Stimulated activated naive CD4-positive, alpha-beta T cell (primary cell): Measurements from ENCODE around the gene PDE1A.
"Not testable (repeated sequence)": the region's sequence is repeated elsewhere in the genome, so short reads cannot be mapped to it uniquely, and the experiment has no call there.

Experiments
- DNase-seq, 6 experiments: peaks; one replicate each; lab custom pipeline; 2025; lab: John Stamatoyannopoulos, UW

The PDE1A gene

DNA sequence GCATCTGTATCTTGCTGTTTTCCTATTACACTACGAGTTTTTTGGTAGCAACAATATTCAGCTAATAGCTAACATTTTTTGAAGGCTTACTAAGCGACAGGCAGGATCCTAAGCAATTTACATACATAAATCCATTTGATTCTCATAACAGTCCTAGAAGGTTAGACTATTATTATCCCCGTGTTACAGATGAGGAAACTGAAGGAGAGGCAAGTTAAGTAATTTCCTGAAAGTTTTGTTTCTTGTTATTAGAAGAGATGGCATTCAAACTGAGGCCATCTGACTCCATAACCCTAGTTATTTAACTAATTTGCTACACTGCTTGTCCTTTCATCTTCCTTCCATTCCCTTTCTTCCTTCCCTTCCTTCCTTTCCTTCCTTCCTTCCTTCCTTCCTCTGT lies 68.2 kb downstream of the PDE1A start:
- no peak for DNase-seq

DNA sequence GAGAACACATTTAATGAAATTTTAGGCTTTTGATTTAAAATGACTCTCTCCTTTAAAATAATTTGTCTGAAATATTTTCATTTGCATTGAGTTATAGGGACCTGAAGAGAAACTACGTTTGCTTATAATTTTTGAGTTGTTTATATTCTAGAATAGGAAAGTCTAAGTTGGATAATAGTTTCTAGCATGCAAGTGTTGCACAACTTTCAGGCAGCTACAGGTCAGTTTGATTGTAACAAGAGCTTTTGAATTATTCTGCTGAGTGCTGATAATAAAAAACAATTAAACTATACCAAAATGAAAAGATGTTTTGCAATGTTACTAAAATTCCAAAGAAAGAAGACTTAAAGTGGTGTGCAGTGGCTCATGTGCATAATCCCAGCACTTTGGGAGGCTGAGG lies 71.0 kb downstream of the PDE1A start:
- no peak for DNase-seq

DNA sequence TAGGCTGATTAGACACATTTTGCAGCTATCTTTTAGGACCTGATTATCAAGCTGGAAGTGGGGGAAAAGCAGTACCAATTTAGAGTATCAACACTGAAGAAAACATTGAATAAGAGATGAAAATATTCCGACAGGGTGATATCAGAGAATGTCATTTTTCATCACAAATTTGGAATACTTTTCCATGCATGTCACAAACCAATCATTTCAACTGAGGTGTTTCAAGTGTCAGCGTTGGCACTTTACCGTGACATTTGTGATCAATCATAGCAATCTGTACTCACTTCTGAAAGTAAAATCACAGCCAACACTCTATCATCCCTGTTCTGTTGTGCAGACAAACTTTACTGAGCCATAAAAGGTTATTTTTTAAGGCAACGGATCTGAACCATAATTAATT lies 75.4 kb downstream of the PDE1A start:
- DNase-seq = no peak

DNA sequence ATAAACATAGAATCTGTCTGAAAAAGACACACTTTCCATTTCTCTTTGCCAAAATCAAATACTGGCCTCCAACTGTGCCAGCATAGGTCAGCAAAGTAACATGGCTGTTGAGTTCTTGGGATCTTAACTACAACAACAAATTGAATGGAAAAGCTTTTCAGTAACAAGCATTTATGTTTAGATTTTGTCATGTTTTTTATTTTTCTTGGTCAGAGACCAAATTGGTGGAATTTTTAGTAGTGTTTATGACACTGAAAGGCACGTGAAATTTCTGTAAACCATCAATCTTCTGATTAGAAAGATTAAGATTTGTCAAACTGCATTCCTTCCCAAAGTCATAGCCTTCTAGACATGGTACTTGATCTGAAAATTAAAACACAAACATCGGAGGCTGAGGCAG lies 77.6 kb downstream of the PDE1A start:
- DNase-seq = no peak

DNA sequence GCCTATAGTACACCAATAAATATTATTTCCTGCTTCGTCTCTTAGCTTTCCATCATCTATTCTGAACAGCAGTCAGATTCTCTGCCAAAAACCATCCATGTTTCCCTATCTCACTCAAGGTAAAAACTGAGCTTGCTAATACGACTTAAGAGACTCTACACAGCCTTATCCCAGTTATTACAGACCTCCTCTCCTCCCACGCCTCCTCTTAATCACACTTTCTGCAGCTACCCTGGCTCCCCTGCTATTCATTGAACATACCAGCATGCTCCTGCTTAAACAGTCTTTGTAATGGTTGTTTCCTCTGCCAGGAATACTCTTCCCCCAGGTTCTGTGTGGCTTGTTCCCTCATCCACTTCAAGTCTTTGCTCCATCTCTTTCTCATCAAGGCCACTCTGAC lies 81.5 kb downstream of the PDE1A start:
- DNase-seq = no peak

DNA sequence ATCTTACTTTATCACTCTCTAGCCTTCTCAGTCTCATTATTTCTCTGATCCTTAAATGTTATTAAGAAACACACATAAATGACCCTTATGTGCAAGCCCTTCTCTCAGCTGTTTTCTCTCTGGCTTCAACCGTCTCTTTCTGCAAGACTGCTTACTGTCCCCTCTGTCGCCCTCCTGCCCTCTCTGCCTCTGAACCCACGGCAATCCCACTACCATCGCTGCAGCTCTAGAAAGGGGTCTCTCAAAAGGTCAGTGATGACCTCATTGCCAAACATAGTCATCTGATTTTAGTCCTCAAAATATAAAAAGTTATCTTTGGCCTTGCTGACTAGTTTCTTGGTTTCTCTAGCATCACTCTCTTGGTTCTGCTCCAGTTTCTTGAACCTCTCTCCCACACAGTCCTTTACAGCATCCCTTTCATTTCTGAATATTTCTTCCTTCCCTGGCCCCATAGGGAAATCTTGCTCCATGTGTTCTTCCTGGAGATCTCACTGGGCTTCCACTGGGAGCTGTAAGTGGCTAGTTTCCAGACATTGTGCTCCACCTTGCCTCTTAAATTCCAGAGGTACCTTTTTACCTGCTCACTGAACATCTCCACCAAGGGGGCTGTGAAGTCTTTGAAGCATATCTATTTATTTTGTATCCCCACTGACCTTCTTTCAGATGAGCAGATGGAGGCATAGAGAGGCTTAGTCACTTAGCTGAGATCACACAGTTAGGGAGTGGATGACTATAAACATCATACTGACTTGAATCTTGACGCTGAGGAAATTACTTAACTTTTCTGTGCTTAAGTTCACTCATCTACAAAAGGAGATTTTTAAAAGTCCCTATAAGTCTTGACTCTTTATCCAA lies 96.2 kb downstream of the PDE1A start:
- DNase-seq = no peak

DNA sequence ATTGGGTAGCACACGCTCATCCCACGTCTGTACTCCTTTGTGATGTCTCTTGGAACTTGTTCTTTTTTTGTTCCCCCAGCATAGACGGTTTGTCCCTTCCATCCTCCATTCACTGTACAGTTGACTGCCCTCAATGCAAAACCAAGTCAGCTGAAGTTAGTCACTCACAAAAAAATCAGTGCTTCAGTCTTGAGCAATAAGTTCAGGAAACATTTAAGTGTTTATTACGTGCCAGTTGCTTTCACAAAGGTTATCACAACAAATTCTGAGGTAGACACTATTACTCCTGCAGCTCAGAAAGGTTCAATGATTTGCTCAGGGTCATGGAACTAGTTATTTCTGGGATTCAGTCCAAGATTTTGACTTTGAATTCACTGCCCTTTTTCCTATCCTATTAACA lies 102.2 kb downstream of the PDE1A start:
- no peak for DNase-seq

DNA sequence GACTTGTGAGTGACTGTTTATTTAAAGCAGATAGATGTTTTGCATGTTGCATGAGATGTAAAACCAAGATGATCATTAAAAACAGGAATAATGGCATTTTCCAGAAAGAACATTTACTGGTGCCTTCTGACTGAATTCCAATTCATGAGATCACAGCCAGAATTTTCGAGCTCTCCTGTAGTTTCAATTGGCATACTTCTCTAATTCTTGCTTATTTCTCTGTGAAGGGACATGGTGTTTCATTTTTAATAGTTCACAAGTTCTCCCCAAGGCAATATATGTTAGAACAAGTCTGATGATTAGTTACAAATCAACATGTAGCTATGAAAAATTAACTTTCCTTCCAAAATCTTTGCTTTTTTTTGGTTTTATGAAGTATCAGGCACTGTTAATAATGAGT lies 105.7 kb downstream of the PDE1A start:
- no peak for DNase-seq

DNA sequence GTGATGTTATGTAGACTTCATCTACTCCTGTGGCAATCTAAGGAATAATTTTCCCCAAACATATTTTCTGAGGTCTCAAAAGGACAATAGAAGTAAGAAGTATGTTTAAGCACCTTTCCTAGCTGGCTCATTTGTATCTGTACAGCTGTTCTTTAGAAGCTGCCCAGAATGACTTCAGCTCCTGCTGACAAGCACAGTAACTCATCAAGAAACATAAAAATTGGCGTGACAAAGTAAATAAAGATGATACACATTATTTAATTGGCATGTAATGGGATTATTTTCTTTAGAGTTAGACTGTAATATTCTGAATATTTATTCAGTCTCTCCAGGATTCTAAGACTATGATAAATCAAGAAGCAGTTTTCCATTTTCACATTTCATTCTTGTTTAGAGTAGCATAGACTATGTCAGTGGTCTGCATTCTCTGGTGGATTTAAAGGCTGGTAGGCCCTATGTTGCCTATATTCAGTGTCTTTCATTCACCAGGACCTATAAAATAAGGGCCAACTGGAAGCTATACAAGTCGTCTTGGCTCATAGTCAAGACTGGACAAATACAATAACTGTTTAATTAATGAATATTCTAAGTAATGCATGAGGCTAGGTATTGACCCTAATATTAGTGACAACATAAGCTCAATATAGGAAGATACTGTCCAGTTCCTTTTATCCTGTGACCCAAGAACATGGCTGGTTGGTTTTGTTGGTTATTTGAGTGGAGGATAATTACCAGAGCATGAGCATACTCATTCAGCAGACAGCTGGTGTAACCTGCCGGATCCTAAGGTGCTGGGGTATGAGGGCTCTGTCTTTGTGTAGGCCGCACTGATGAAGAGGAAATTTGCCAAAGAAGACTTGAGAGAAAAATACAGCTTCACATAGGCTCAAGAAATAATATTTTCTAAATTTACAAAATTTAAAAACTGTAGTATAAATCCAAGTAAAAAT lies 107.0 kb downstream of the PDE1A start:
- DNase-seq = no peak

DNA sequence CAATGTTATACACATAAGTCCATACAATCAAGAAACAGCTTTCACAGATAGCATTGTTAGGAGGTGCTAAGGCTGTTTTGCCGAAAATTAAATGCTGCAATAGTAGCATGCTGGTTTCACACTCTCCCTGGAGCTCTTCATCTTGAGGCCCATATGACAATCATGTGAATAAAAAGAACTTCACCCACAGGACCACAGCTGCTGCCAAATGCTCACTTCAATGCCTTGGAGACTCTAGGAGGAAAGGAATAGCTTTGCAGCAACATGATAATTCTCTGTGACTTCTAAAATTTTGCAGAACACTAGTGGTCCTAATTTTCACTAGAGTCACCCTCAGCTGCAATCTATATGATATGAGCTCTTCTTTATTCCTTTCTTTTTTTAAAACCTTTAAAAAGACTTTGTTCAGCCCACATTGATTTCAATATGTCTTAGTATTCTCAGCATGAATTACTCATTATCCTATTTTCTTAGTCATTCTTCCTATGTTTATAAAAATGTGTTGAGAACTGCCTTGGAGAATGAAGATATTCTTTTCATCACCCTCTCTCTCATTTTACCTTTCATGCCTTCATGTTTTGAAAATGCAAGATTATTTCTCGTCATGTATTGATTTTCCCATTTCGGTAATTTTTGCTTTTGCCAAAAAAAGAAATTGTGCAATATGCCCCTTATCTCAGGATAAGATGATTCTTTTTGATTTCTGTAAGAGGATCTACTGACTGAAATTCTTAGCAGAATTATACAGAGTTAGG lies 108.2 kb downstream of the PDE1A start:
- no peak for DNase-seq

DNA sequence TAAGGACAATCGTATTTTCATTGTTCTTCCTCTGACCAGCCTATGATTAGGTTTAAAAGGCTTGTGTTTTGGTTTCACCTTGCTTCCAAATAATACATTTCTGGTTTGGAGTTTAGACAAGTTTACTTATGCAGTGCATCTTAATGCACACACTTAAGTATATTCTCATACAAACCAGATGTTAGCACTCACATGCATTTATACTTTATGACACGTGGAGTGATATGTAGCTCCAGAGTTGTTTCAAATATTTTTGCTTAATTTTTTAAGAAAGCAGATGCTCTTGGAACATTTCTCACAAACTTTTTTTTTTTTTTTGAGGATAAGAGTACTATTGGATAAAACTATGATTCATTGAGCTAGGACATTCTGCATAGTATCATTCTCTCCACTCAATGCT lies 109.9 kb downstream of the PDE1A start:
- no peak for DNase-seq

DNA sequence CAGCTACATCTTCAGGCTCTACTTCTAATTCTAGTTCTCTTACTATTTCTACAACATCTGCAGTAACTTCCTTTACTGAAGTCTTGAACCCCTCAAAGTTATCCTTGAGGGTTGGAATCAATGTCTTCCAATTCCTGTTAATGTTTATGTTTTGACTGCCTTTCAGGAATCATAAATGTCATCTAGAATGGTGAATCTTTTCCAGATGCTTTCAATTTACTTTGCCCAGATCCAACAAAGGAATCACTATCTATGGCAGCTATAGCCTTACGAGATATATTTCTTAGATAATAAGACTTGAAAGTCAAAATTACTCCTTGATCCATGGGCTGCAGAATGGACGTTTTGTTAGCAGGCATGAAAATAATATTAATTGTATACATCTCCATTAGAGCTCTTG lies 123.9 kb downstream of the PDE1A start:
- DNase-seq = no peak

DNA sequence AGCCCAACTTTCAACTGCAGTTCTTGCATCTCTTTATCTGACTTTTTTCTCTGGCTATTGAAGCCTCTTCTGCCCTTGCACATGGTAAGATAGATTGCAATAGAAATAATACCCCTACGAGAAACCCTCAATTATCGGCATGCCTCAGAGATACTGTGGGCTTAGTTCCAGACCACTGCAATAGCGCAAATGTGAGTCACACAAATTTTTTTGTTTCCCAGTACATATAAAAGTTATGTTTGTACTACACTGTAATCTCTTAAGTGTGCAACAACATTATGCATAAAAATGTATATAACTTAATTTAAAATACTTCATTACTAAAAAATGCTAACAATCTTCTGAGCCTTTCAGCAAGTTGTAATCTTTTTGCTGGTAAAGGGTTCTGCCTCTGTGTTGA lies 124.7 kb downstream of the PDE1A start:
- no peak for DNase-seq

DNA sequence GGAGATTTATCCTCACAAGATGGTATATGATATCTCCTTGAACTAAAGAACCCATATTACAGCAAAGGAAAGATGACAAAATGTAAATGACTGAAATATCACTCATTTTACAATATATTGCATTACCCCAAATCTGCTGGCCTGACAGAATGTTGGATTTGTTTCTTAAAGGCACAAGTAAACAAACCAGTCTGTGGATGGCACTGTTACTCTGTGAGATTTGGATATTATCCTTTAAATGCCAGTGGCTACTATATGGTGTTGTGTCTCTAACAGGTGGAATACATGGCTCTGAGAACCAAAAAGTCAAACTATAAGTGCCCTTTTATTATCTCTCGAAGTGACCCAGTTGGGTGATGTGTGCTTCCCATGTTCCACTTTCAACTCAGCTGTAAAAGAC lies 125.7 kb downstream of the PDE1A start:
- no peak for DNase-seq

DNA sequence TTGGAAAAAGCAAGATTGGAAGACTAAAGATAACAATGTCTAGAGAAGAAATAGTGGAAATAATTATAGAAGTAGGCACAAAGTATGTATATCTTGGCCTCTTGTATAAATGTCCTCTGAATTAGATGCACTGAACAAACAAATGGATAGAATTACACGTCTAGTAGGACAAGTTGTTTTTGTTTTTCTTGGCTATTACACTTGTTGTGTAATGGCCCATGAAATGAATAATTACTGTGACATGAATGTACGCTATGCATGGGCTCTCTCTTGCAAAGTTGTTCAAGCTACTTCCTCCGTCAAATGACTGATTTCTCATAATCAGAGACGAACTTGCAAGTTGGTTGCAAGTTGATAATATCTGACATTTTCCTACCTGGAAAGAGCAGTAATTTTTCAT lies 126.2 kb downstream of the PDE1A start:
- DNase-seq = no peak

DNA sequence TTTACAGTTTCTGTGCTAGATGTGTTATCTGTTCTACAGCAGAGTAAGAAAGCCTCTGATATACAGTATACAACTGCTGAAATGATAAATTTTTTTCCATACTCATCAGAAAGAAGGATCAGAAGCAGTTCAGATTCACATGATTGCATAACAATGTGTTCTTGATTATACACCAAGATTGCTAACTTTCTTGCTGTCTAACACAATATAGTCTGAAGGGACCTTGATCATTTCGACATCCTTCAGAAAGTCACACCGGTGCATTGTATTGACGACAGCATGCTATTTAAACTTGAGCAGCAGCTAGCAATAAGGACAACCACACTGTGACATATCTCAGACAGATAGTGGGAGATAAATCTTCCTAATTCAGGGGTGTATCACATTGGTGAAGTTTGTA lies 127.2 kb downstream of the PDE1A start:
- DNase-seq = no peak

DNA sequence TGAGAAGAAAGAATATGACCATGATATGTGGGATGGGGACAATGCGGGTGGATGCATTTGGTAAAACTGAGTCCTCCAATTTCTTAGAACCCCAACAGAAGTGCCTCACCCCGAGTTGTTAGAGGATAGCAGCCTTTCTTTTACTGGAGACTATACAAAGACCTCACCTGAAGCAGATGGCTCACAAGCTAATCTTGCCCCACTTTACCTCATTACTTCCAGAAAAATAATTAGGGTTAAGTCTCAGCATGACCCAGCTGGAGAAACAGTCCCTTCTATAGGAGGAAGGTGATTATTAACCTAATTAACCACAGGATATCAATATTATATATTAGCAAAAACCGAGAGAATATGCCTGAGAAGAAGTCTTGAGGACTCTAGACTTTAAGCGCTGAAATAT lies 128.4 kb downstream of the PDE1A start:
- no peak for DNase-seq

DNA sequence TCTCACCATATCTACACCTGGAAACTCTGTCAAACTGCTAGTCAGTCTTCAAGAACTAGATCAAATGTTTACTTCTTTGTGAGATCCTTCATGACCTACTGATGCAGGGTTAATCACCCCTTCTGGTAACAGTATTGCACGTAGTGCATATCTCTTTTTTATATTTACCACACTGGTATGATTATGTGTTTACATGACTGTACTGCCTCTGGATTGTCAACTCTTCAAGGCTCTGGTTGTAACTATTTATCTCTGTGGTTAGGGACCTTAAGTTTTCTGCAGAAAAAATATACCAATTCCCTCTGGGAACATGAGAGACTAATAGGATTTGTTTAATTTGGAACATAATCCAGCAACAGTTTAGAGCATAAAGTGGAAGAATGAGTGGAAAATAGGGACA lies 135.5 kb downstream of the PDE1A start:
- no peak for DNase-seq

DNA sequence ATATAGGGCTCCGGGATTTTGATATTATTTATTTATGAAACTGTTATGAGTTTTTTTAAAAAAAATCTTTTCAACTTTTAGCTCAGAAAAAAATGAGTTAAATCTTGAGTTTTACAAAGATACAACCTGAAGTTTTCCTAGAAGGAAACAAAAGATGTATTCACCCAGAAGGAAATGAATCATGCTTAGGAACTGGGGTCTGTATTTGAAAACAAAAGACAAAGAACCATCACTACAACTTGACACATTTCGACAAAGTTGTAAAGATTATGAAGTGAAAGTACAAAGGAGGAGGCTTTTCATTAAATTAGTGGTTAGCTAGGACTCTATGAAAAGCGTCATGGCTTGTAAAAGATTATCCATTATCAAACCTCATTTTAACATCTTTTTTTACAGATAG lies 143.3 kb downstream of the PDE1A start:
- DNase-seq = no peak

DNA sequence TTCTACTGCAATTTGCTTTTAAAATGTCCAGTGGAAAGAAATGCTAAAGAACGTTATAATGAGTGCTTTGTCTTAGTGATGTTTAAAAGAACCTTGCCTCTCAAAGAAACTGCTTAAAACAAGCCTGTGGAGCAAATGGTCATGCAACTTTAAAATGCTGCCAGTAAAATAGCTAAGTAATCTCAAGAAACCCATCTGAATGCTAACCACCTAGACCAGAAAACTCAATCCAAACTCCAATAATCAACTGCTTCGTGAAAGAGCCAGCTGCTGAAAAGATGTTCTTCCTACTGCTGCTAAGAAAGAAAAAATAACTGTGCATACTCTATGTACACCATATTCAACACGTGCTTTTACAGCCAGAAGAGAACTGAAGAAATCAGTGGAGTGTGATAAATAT lies 145.6 kb downstream of the PDE1A start:
- no peak for DNase-seq

DNA sequence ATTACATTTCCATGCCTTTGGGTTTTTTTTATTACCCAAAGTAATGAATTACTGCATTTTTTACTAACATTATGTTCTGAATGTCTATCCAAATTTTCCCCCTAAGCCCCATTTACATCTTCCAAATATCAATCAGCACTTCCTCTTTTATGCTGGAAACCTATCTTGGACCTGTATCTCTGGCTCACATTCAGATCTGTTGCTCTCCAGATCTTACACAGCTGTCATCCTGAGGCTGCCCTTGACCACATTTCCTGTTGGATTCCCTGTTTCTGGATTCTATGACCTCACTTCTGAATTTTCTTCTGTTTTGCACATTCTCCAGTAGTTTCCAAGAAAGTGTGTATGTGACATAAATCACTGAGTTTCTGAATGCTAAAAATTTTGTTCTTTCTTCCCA lies 146.7 kb downstream of the PDE1A start:
- DNase-seq = no peak

DNA sequence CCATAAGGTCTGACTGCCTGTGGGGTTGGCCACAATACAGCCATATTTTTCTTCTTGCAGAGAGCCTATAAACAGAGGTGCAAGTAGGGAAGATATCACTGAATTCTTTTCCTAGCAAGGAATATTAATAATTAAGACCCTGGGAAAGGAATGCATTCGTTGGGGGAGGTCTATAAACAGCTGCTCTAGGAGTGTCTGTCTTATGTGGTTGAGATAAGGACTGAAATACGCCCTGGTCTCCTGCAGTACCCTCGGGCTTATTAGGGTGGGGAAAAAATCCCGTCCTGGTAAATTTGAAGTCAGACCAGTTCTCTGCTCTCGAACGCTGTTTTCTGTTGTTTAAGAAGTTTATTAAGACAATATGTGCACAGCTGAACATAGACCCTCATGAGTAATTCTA lies 150.2 kb downstream of the PDE1A start:
- not testable (repeated sequence) for DNase-seq

DNA sequence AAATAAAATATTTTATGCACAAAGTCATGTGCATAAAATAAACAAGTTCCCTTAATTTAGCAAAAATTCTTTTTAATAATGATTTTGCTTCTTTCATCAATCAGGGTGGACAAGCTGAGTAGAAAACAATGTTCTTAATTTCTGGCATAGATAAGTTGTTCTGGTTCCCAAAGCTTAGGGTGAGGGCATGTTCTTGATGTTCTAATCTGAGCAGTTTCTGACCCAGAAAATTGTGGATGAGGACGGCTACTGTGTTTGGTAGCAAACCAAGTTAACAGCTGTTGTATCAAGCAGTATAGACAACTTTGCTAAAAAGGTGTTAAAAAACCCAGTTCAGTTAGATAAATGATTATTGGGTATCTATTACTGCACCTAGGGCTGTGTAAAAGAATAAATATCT lies 158.9 kb downstream of the PDE1A start:
- DNase-seq = no peak
